Measurements from ENCODE around the gene FARS2. TPM values are rescaled to one million over a fixed set of nuclear protein-coding genes. Genes with fewer than 3 reads are reported as not detected.

FARS2 gene
- total and polyA plus RNA-seq, 2 of the 13 experiments (the other 11 are each of a cell fraction or from before 2014, with no cell fraction given) = 15.4 to 26.0 TPM

DNA sequence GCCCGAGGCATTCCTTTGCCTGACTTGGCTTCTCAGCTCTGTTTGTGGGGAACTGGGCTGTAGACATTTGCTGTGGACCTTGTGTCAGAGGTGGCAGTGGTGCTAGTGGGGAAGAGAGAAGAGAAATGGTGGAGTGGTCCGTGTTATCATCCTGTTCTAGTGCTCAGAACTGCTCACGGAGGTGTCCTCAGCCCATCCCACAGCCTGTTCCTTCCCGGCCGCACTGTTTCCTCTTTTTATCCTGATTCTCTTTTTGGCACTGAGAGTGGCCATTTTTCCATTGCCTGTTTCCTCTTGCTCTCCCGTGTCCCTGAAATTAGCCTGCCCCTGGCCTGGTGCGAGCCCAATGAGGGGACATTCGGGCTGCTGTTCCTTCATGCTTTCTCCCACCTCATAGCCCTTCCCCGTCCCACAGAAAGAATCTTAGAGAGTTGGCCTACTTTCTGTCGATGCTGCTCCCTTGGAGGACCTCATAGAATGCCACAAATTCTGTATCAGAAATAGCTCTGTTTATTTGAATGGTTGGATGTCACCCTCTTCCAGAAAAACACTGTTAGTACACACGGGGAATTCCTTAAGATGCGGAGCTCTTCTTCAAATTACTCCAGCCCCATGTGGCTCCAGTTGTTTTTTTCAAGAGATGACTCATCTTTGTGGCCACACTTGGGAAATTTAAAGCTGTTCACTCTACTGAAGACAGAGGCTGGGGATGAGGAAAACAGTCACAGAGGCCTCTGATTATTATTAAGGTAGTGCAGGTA, 26.1 kb downstream of the FARS2 start:
- Histone ChIP-seq H3K4me3 (replicated peaks in 1 of 3; ENCODE audit: insufficient read depth in 1 of 3, low read depth in 2 of 3, low read length in 3 of 3) (no peak overlapping the region), H3K27me3 (ENCODE audit: control insufficient read depth in 1 of 2, insufficient read depth in 2 of 2, low read length in 2 of 2) (no peaks in the 10 kb centered on the region), H3K4me2 (ENCODE audit: low read depth, low read length) (no peak overlapping the region), H2AFZ (ENCODE audit: low read length) (no peak overlapping the region), H4K20me1 (ENCODE audit: insufficient read depth, low read length) (no peaks in the 10 kb centered on the region), H3K9ac (ENCODE audit: insufficient read depth, low read depth, low read length) (no peak overlapping the region), H3K27ac (ENCODE audit: extremely low read length, insufficient read depth, low read length) (no peak overlapping the region), H3K79me2 (ENCODE audit: insufficient read depth, low read length) (peaks cover 7% of the 10 kb centered on the region), H3K4me1 (ENCODE audit: insufficient read depth, low read length) (peaks cover 10% of the 10 kb centered on the region), H3K36me3 (replicated peaks in 1 of 2; ENCODE audit: control insufficient read depth in 1 of 2, insufficient read depth in 2 of 2, low read length in 2 of 2) (no peaks in the 10 kb centered on the region), H3K9me3 (ENCODE audit: low read length) (no peaks in the 10 kb centered on the region)
- ATAC-seq (no peak), DNase-seq (ENCODE audit: low spot score) (no peak), FAIRE-seq (no peak)
- ChIA-PET POLR2A (no interaction called here), CTCF (ENCODE audit: low intra/inter-chr PET ratio, low total read pairs) (no interaction called here)
- 97% methylated on average over 12 of the region's 12 CpGs for WGBS (ENCODE audit: low lambda C conversion rate)
- peak; percentile 40; the same call in 1 of the 2 replicates for TF ChIP-seq FOSL2 (CRISPR knock-in tag; IDR thresholded peaks at IDR 0.05)
- no peak for TF ChIP-seq ZNF20 (CRISPR knock-in tag; IDR thresholded peaks at IDR 0.05)
- in situ Hi-C loops (cut with HindIII; ENCODE audit: extremely low pct_ligation_motif_present, low pct_unique_long_range_greater_than_20kb) = no loop called here
- no TSS peak for BruUV-seq (replicated peaks)
- intact Hi-C loops (cut with micrococcal nuclease; ENCODE audit: unreplicated experiment) = no loop called here

- POLR2A ChIA-PET = no interaction called here
Measured at GRCh38 chr6:5287966-5288297, 26.6 kb downstream of the FARS2 start.

More at GRCh38 chr6:5287966-5288297, 26.6 kb downstream of the FARS2 start:
- Histone ChIP-seq H2AFZ (ENCODE audit: low read length) (no peak overlapping the region), H3K79me2 (ENCODE audit: insufficient read depth, low read length) (peaks cover 7% of the 10 kb centered on the region), H3K4me3 (replicated peaks in 1 of 3; ENCODE audit: insufficient read depth in 1 of 3, low read depth in 2 of 3, low read length in 3 of 3) (no peak overlapping the region), H3K9me3 (ENCODE audit: low read length) (no peaks in the 10 kb centered on the region), H3K9ac (ENCODE audit: insufficient read depth, low read depth, low read length) (no peak overlapping the region), H3K27me3 (ENCODE audit: control insufficient read depth in 1 of 2, insufficient read depth in 2 of 2, low read length in 2 of 2) (no peaks in the 10 kb centered on the region), H4K20me1 (ENCODE audit: insufficient read depth, low read length) (no peaks in the 10 kb centered on the region), H3K27ac (ENCODE audit: extremely low read length, insufficient read depth, low read length) (no peak overlapping the region), H3K4me1 (ENCODE audit: insufficient read depth, low read length) (peaks cover 10% of the 10 kb centered on the region), H3K4me2 (ENCODE audit: low read depth, low read length) (no peak overlapping the region), H3K36me3 (replicated peaks in 1 of 2; ENCODE audit: control insufficient read depth in 1 of 2, insufficient read depth in 2 of 2, low read length in 2 of 2) (no peaks in the 10 kb centered on the region)
- DNase-seq (ENCODE audit: low spot score) (no peak), ATAC-seq (no peak), FAIRE-seq (no peak)
- TF ChIP-seq ZNF34 (CRISPR knock-in tag; IDR thresholded peaks at IDR 0.05; ENCODE audit: borderline replicate concordance) (no peak), ARID4A (CRISPR knock-in tag; IDR thresholded peaks at IDR 0.05; ENCODE audit: borderline replicate concordance) (no peak), HNF4G (IDR thresholded peaks at IDR 0.05; ENCODE audit: borderline replicate concordance, low read depth, low read length) (no peak), HNF4G (CRISPR knock-in tag; IDR thresholded peaks at IDR 0.05; ENCODE audit: borderline replicate concordance, low read depth) (no peak), TEAD3 (CRISPR knock-in tag; optimal IDR thresholded peaks at IDR 0.05; ENCODE audit: borderline replicate concordance) (no peak)
- CTCF ChIA-PET (ENCODE audit: low intra/inter-chr PET ratio, low total read pairs) = no interaction called here
- WGBS (ENCODE audit: low lambda C conversion rate) = 86% methylated on average over 2 of the region's 2 CpGs
- intact Hi-C loops (cut with micrococcal nuclease; ENCODE audit: unreplicated experiment) = no loop called here
- BruUV-seq (replicated peaks) = no TSS peak
- in situ Hi-C loops (cut with HindIII; ENCODE audit: extremely low pct_ligation_motif_present, low pct_unique_long_range_greater_than_20kb) = no loop called here

All from HepG2 (cell line).